Hepatocyte (in vitro differentiated cells): ENCODE results near the gene CD46. TPM values are rescaled to one million over a fixed set of nuclear protein-coding genes. Genes with fewer than 3 reads are reported as not detected.

Experiments used
- DNase-seq: peaks from one replicate; pipeline ENCODE4 v3.0.0-alpha.2; 2016; ENCODE audit warnings: low spot score
- H2AFZ ChIP-seq: fragments of 200-600 bp; sonication (generic); 2 replicates; pipeline ENCODE4 v1.6.0; 2016; ENCODE audit warnings: antibody characterized with exemption, mild to moderate bottlenecking
- H3K27ac ChIP-seq: fragments of 200-600 bp; sonication (generic); 2 replicates; pipeline ENCODE4 v1.5.1; 2016; ENCODE audit warnings: mild to moderate bottlenecking
- H3K27me3 ChIP-seq: fragments of 200-600 bp; sonication (generic); 2 replicates; pipeline ENCODE4 v1.6.1; 2016
- H3K36me3 ChIP-seq: fragments of 200-600 bp; sonication (generic); replicated peaks from 2 replicates; pipeline ENCODE4 v1.5.1; 2016; ENCODE audit warnings: low read depth; ENCODE audit not compliant: insufficient read depth
- H3K4me1 ChIP-seq: fragments of 200-600 bp; sonication (generic); 2 replicates; pipeline ENCODE4 v1.5.1; 2016; ENCODE audit warnings: mild to moderate bottlenecking, moderate library complexity; ENCODE audit not compliant: insufficient read depth
- H3K4me2 ChIP-seq: fragments of 200-600 bp; sonication (generic); 2 replicates; pipeline ENCODE4 v1.6.0; 2016
- H3K4me3 ChIP-seq: fragments of 200-600 bp; sonication (generic); 2 replicates; pipeline ENCODE4 v1.5.1; 2016; ENCODE audit warnings: mild to moderate bottlenecking
- H3K79me2 ChIP-seq: fragments of 200-600 bp; sonication (generic); 2 replicates; pipeline ENCODE4 v1.6.0; 2017; ENCODE audit warnings: mild to moderate bottlenecking
- H3K9me2 ChIP-seq: fragments of 200-600 bp; sonication (generic); replicated peaks from 2 replicates; pipeline ENCODE4 v1.6.0; 2017; ENCODE audit warnings: mild to moderate bottlenecking; ENCODE audit not compliant: insufficient read depth
- H3K9me3 ChIP-seq: fragments of 200-600 bp; sonication (generic); 2 replicates; pipeline ENCODE4 v1.5.1; 2016; ENCODE audit warnings: low read depth, mild to moderate bottlenecking
- H4K20me1 ChIP-seq: fragments of 200-600 bp; sonication (generic); 2 replicates; pipeline ENCODE4 v1.6.0; 2016; ENCODE audit warnings: mild to moderate bottlenecking; ENCODE audit not compliant: insufficient read depth, poor library complexity, severe bottlenecking
- CTCF ChIP-seq: fragments of 200-600 bp; sonication (generic); IDR thresholded peaks from 2 replicates; pipeline ENCODE4 v1.5.1; 2016; ENCODE audit warnings: antibody characterized with exemption, mild to moderate bottlenecking; ENCODE audit not compliant: poor library complexity
- EZH2 ChIP-seq: fragments of 200-600 bp; sonication (generic); IDR thresholded peaks from 2 replicates; pipeline ENCODE4 v1.6.1; 2016; ENCODE audit warnings: antibody characterized with exemption, mild to moderate bottlenecking, borderline replicate concordance
- EZH2phosphoT487 ChIP-seq: fragments of 200-600 bp; sonication (generic); IDR thresholded peaks from one replicate; pipeline ENCODE4 v1.6.1; 2018; ENCODE audit warnings: antibody characterized with exemption, mild to moderate bottlenecking, low read depth, moderate library complexity; ENCODE audit not compliant: unreplicated experiment, severe bottlenecking
- WGBS: methylation state at CpG from one replicate; pipeline ENCODE4 v1.1.6; 2016; ENCODE audit warnings: low lambda C conversion rate; ENCODE audit errors: missing lambda C conversion rate; 5-methylcytosine and 5-hydroxymethylcytosine counted together
- polyA plus RNA-seq: library from polyadenylated mRNA; unstranded; fragments of >200 nt; fragmentation: Nextera tagmentation; extraction: Ambion mirVana; gene quantifications from 2 replicates; pipeline ENCODE4 v1.2.1, GENCODE V29; 2016
- total RNA-seq: library from RNA; depleted of rRNA; stranded (reverse); fragments of >200 nt; gene quantifications from 2 replicates; pipeline ENCODE4 v1.2.3, GENCODE V29; 2014

Gene CD46
- total and polyA plus RNA-seq, 2 experiments from 2014 or later, result 176 to 228 TPM

- H3K27ac ChIP-seq, result peak overlapping the region; percentile 84
- DNase-seq, result no peak
- TF ChIP-seq EZH2 (no peak), EZH2phosphoT487 (no peak), CTCF (no peak)
- peaks cover 50% of the 10 kb centered on the region for H4K20me1 ChIP-seq
- peaks cover 2% of the 10 kb centered on the region for H3K36me3 ChIP-seq
- no peaks in the 10 kb centered on the region for H3K9me2 ChIP-seq
- no peaks in the 10 kb centered on the region for H3K9me3 ChIP-seq
- peak overlapping the region; percentile 89 for H3K4me2 ChIP-seq
- peaks cover 33% of the 10 kb centered on the region for H3K4me1 ChIP-seq
- no peak overlapping the region for H3K4me3 ChIP-seq
- H3K79me2 ChIP-seq, result peaks cover 81% of the 10 kb centered on the region
- H3K27me3 ChIP-seq, result no peaks in the 10 kb centered on the region
- WGBS, result 45% methylated on average over 2 of the region's 2 CpGs
- no peak overlapping the region for H2AFZ ChIP-seq
Observed at GRCh38 chr1:207755846-207756693, 4.2 kb downstream of the CD46 start.

GRCh38 chr1:207762622-207763021 lies 10.8 kb downstream of the CD46 start:
- Histone ChIP-seq H3K9me3 (no peaks in the 10 kb centered on the region), H2AFZ (no peak overlapping the region), H3K36me3 (peaks cover 2% of the 10 kb centered on the region), H3K4me1 (no peaks in the 10 kb centered on the region), H3K79me2 (peaks cover 52% of the 10 kb centered on the region), H3K27ac (no peak overlapping the region), H3K9me2 (no peaks in the 10 kb centered on the region), H3K4me2 (no peak overlapping the region), H3K4me3 (no peak overlapping the region), H4K20me1 (peaks cover 6% of the 10 kb centered on the region), H3K27me3 (no peaks in the 10 kb centered on the region)
- 97% methylated on average over 13 of the region's 13 CpGs for WGBS
- TF ChIP-seq CTCF (no peak), EZH2phosphoT487 (no peak), EZH2 (no peak)
- DNase-seq, result no peak

- Histone ChIP-seq H3K9me3 (no peaks in the 10 kb centered on the region), H3K27ac (no peak overlapping the region), H4K20me1 (peaks cover 1% of the 10 kb centered on the region), H3K79me2 (peaks cover 52% of the 10 kb centered on the region), H3K27me3 (no peaks in the 10 kb centered on the region), H2AFZ (no peak overlapping the region), H3K4me1 (no peaks in the 10 kb centered on the region), H3K4me3 (no peak overlapping the region), H3K9me2 (no peaks in the 10 kb centered on the region), H3K36me3 (peaks cover 2% of the 10 kb centered on the region), H3K4me2 (no peak overlapping the region)
- WGBS, result 99% methylated on average over 10 of the region's 10 CpGs
- no peak for DNase-seq
- no peak for TF ChIP-seq CTCF
Observed at GRCh38 chr1:207763091-207763490, 11.2 kb downstream of the CD46 start.
